K562 (cell line): ENCODE results near the gene MYLK4. TPM values are rescaled to one million over a fixed set of nuclear protein-coding genes. Genes with fewer than 3 reads are reported as not detected.

ENCODE experiments used
- ELF4 ChIP-seq: fragments of 450-650 bp; formaldehyde crosslinking; IDR thresholded peaks from 2 replicates; pipeline ENCODE4 v1.4.0; 2022; ENCODE audit warnings: missing genetic modification characterization
- HDAC2 ChIP-seq: fragments of 450-650 bp; IDR thresholded peaks from 2 replicates; pipeline ENCODE4 v1.6.1; 2016; ENCODE audit warnings: mild to moderate bottlenecking
- MCM5 ChIP-seq: fragments of 450-650 bp; IDR thresholded peaks from 2 replicates; pipeline ENCODE4 v1.6.1; 2016; ENCODE audit warnings: low read depth
- NR2F6 ChIP-seq: fragments of 450-650 bp; formaldehyde crosslinking; IDR thresholded peaks from 2 replicates; pipeline ENCODE4 v1.4.0; 2020; ENCODE audit warnings: mild to moderate bottlenecking
- PHB2 ChIP-seq: fragments of 450-650 bp; IDR thresholded peaks from 2 replicates; pipeline ENCODE4 v1.6.1; 2017; ENCODE audit warnings: low read depth
- RERE ChIP-seq: sonication (generic); formaldehyde crosslinking; IDR thresholded peaks from 2 replicates; pipeline ENCODE4 v1.8.0; 2023; ENCODE audit warnings: missing genetic modification reagents, mild to moderate bottlenecking, borderline replicate concordance
- REST ChIP-seq, 2 experiments: fragments of 450-650 bp; formaldehyde crosslinking in 1 of 2; IDR thresholded peaks; 2 replicates each; pipeline versions ENCODE4 v1.4.0 to v1.6.1; 2014 to 2020; ENCODE audit warnings: mild to moderate bottlenecking in 2 of 2, borderline replicate concordance in 1 of 2, low read depth in 1 of 2
- SFPQ ChIP-seq: fragments of 200-400 bp; formaldehyde crosslinking; IDR thresholded peaks from 2 replicates; pipeline ENCODE4 v1.6.1; 2017; ENCODE audit warnings: mild to moderate bottlenecking, low read depth, low read length, moderate library complexity
- SMARCE1 ChIP-seq: fragments of 450-650 bp; IDR thresholded peaks from 2 replicates; pipeline ENCODE4 v1.7.1; 2016; ENCODE audit warnings: mild to moderate bottlenecking
- TFAM ChIP-seq: fragments of 250-450 bp; sonication (Bioruptor Pico); conservative IDR thresholded peaks from 2 replicates; pipeline ENCODE4 v1.5.0; 2021; ENCODE audit warnings: mild to moderate bottlenecking, moderate library complexity
- TGIF2 ChIP-seq: sonication (generic); formaldehyde crosslinking; IDR thresholded peaks from 2 replicates; pipeline ENCODE4 v1.8.1; 2022; ENCODE audit warnings: mild to moderate bottlenecking, missing genetic modification reagents, moderate library complexity
- WHSC1 ChIP-seq: IDR thresholded peaks from one replicate; pipeline ENCODE4 v1.6.1; 2012; ENCODE audit warnings: low read length, control low read depth, inconsistent platforms
- ZBED1 ChIP-seq: IDR thresholded peaks from 2 replicates; pipeline ENCODE4 v1.6.1; 2014
- ZFP30 ChIP-seq: fragments of 250-450 bp; sonication (Bioruptor Pico); IDR thresholded peaks from 2 replicates; pipeline ENCODE4 v1.8.0; 2022; ENCODE audit warnings: moderate library complexity, mild to moderate bottlenecking, inconsistent platforms, borderline replicate concordance
- polyA plus RNA-seq, 8 experiments: library from polyadenylated mRNA; depleted of rRNA in 4 of 8; stranded (reverse) in 5 of 8; unstranded in 3 of 8; fragments of >200 nt; fragmentation: Nextera tagmentation in 2 of 8; fragmentation: Illumina TruSeq in 1 of 8; extraction: Ambion mirVana in 2 of 8; extraction: Trizol in 1 of 8; gene quantifications; 2 replicates each; pipeline versions ENCODE4 v1.2.1 to v1.2.3, GENCODE V29; 2011 to 2014; ENCODE audit warnings: inconsistent platforms in 1 of 8, missing spikeins in 1 of 8
- total RNA-seq, 7 experiments: library from RNA; depleted of rRNA in 6 of 7; stranded (reverse); fragments of >200 nt in 6 of 7; fragmentation: Illumina TruSeq in 2 of 7; extraction: Trizol in 2 of 7; gene quantifications; 2 replicates each; pipeline versions ENCODE4 v1.2.1 to v1.2.3, GENCODE V29; 2011 to 2021; ENCODE audit warnings: low replicate concordance in 1 of 7

MYLK4 gene
- total and polyA plus RNA-seq, 9 of the 15 experiments (the other 6 are each of a cell fraction or from before 2014, with no cell fraction given) = 0.01 to 0.15 (median 0.06) TPM

GRCh38 chr6:2770171-2770570, 19.4 kb upstream of the MYLK4 start (continued):
- TF ChIP-seq REST (IDR thresholded peaks at IDR 0.05; ENCODE audit: borderline replicate concordance) (no peak), REST (CRISPR knock-in tag; IDR thresholded peaks at IDR 0.05; ENCODE audit: low read depth) (no peak), RERE (CRISPR knock-in tag) (no peak), SMARCE1 (peak; percentile 62; the same call in 1 of the 2 replicates), PHB2 (no peak), ZFP30 (CRISPR knock-in tag) (no peak), TGIF2 (no peak), SFPQ (no peak), NR2F6 (CRISPR knock-in tag) (no peak), HDAC2 (no peak), TFAM (CRISPR knock-in tag) (no peak), ZBED1 (0 out of 2 replicates have a peak, but pooled peaks have one; percentile 32), ELF4 (no peak), WHSC1 (no peak), MCM5 (no peak)
